ENCODE data around the gene FASTK. TPM values are rescaled to one million over a fixed set of nuclear protein-coding genes. Genes with fewer than 3 reads are reported as not detected.

The FASTK gene
- total and polyA plus RNA-seq, 5 donors from 2014 or later: 39.5 to 92.4 (median 49.2) TPM

DNA sequence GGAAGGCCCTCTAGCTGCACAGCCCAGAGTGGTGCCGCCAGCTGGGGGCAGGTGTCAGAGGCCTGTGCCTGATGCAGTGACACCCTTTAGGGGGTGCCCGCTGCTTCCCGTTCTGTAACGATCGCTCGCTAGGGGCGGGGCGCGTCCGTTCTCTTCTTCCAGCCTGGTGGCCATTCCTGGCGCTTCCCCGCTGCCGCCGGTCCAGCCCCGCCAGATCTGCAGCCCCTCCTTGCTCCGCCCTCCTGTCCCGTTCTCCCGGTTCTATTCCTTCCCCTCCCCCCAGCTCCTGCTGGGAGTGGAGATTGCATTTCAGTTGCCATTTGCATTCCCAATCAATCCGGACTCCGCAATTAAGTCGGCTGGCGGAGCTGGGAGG, 44.8 kb upstream of the FASTK start:
- Histone ChIP-seq H3K9me3 (ENCODE audit: control insufficient read depth in 2 of 2, low read length in 2 of 2) (no peaks in the 10 kb centered on the region), H3K4me1 (ENCODE audit: control insufficient read depth, insufficient read depth, low read length, poor library complexity, severe bottlenecking) (no peaks in the 10 kb centered on the region), H3K27me3 (ENCODE audit: control insufficient read depth, insufficient read depth, low read length) (no peaks in the 10 kb centered on the region), H3K36me3 (ENCODE audit: control insufficient read depth, insufficient read depth, low read length) (peaks cover 4% of the 10 kb centered on the region), H3K27ac (ENCODE audit: insufficient read depth, low read length, poor library complexity, severe bottlenecking) (no peak overlapping the region), H3K4me3 (ENCODE audit: low read depth, low read length) (no peak overlapping the region)
- H3K27me3 Mint-ChIP-seq: peaks cover 7% of the 10 kb centered on the region
- no peaks in the 10 kb centered on the region for H3K9me3 Mint-ChIP-seq
- H3K36me3 Mint-ChIP-seq: peaks cover 12% of the 10 kb centered on the region
- H3K4me3 Mint-ChIP-seq: no peak overlapping the region
- H3K4me1 Mint-ChIP-seq: peaks cover 0 to 7% (median 6%) of the 10 kb centered on the region in 4 donors
- peak overlapping the region in 1 of 3 donors; percentile 93 for H3K27ac Mint-ChIP-seq
- DNase-seq (no peak), ATAC-seq (ENCODE audit: low read depth in 2 of 2) (no peak)

- no peaks in the 10 kb centered on the region for H3K27me3 ChIP-seq (ENCODE audit: control insufficient read depth, insufficient read depth, low read length)
- Mint-ChIP-seq H3K4me1 (peaks cover 0 to 7% (median 6%) of the 10 kb centered on the region in 4 donors), H3K9me3 (no peaks in the 10 kb centered on the region), H3K4me3 (no peak overlapping the region), H3K36me3 (peaks cover 14% of the 10 kb centered on the region), H3K27me3 (peaks cover 7% of the 10 kb centered on the region), H3K27ac (no peak overlapping the region)
- H3K4me1 ChIP-seq (ENCODE audit: control insufficient read depth, insufficient read depth, low read length, poor library complexity, severe bottlenecking): no peaks in the 10 kb centered on the region
- ATAC-seq (ENCODE audit: low read depth in 2 of 2) (no peak), DNase-seq (no peak)
- no peaks in the 10 kb centered on the region for H3K9me3 ChIP-seq (ENCODE audit: control insufficient read depth in 2 of 2, low read length in 2 of 2)
- no peak overlapping the region for H3K27ac ChIP-seq (ENCODE audit: insufficient read depth, low read length, poor library complexity, severe bottlenecking)
- H3K36me3 ChIP-seq (ENCODE audit: control insufficient read depth, insufficient read depth, low read length): peaks cover 4% of the 10 kb centered on the region
- H3K4me3 ChIP-seq (ENCODE audit: low read depth, low read length): no peak overlapping the region
Measured at GRCh38 chr7:151124899-151125399, 44.3 kb upstream of the FASTK start.

- Mint-ChIP-seq H3K9me3 (no peaks in the 10 kb centered on the region), H3K27me3 (peaks cover 8% of the 10 kb centered on the region), H3K27ac (no peak overlapping the region), H3K4me1 (peaks cover 0 to 7% (median 6%) of the 10 kb centered on the region in 4 donors), H3K4me3 (no peak overlapping the region), H3K36me3 (peaks cover 14% of the 10 kb centered on the region)
- H3K9me3 ChIP-seq (ENCODE audit: control insufficient read depth in 2 of 2, low read length in 2 of 2): no peaks in the 10 kb centered on the region
- H3K27me3 ChIP-seq (ENCODE audit: control insufficient read depth, insufficient read depth, low read length): no peaks in the 10 kb centered on the region
- H3K36me3 ChIP-seq (ENCODE audit: control insufficient read depth, insufficient read depth, low read length): peaks cover 4% of the 10 kb centered on the region
- no peak overlapping the region for H3K27ac ChIP-seq (ENCODE audit: insufficient read depth, low read length, poor library complexity, severe bottlenecking)
- H3K4me3 ChIP-seq (ENCODE audit: low read depth, low read length): no peak overlapping the region
- H3K4me1 ChIP-seq (ENCODE audit: control insufficient read depth, insufficient read depth, low read length, poor library complexity, severe bottlenecking): no peaks in the 10 kb centered on the region
- DNase-seq (no peak), ATAC-seq (ENCODE audit: low read depth in 2 of 2) (no peak)
Measured at GRCh38 chr7:151124481-151124880, 43.9 kb upstream of the FASTK start.

- Mint-ChIP-seq H3K27ac (peak overlapping the region in 1 of 3 donors; percentile 62), H3K4me1 (peaks cover 0 to 7% (median 7%) of the 10 kb centered on the region in 4 donors)
- ATAC-seq (ENCODE audit: low read depth in 2 of 2): peak; percentile 89 to 91
Measured at GRCh38 chr7:151123822-151124464, 43.3 kb upstream of the FASTK start.

GRCh38 chr7:151123158-151123821, 42.7 kb upstream of the FASTK start:
- H3K27ac Mint-ChIP-seq: peak overlapping the region in 1 of 3 donors; percentile 62
- H3K4me1 Mint-ChIP-seq: peaks cover 0 to 10% (median 7%) of the 10 kb centered on the region in 4 donors
- Histone ChIP-seq H3K36me3 (ENCODE audit: control insufficient read depth, insufficient read depth, low read length) (peaks cover 3% of the 10 kb centered on the region), H3K4me3 (ENCODE audit: low read depth, low read length) (no peak overlapping the region), H3K4me1 (ENCODE audit: control insufficient read depth, insufficient read depth, low read length, poor library complexity, severe bottlenecking) (no peaks in the 10 kb centered on the region), H3K27me3 (ENCODE audit: control insufficient read depth, insufficient read depth, low read length) (no peaks in the 10 kb centered on the region), H3K27ac (ENCODE audit: insufficient read depth, low read length, poor library complexity, severe bottlenecking) (no peak overlapping the region), H3K9me3 (ENCODE audit: control insufficient read depth in 2 of 2, low read length in 2 of 2) (no peaks in the 10 kb centered on the region)
- H3K27me3 Mint-ChIP-seq: peaks cover 16% of the 10 kb centered on the region
- no peaks in the 10 kb centered on the region for H3K9me3 Mint-ChIP-seq
- no peak overlapping the region for H3K4me3 Mint-ChIP-seq
- no peak for ATAC-seq (ENCODE audit: low read depth in 2 of 2)
- DNase-seq: no peak
- peaks cover 14% of the 10 kb centered on the region for H3K36me3 Mint-ChIP-seq

More at GRCh38 chr7:151123822-151124464, 43.3 kb upstream of the FASTK start:
- Mint-ChIP-seq H3K4me3 (no peak overlapping the region), H3K36me3 (peaks cover 14% of the 10 kb centered on the region), H3K9me3 (no peaks in the 10 kb centered on the region), H3K27me3 (peaks cover 14% of the 10 kb centered on the region)
- Histone ChIP-seq H3K4me3 (ENCODE audit: low read depth, low read length) (no peak overlapping the region), H3K9me3 (ENCODE audit: control insufficient read depth in 2 of 2, low read length in 2 of 2) (no peaks in the 10 kb centered on the region), H3K36me3 (ENCODE audit: control insufficient read depth, insufficient read depth, low read length) (peaks cover 4% of the 10 kb centered on the region), H3K27ac (ENCODE audit: insufficient read depth, low read length, poor library complexity, severe bottlenecking) (no peak overlapping the region), H3K27me3 (ENCODE audit: control insufficient read depth, insufficient read depth, low read length) (no peaks in the 10 kb centered on the region), H3K4me1 (ENCODE audit: control insufficient read depth, insufficient read depth, low read length, poor library complexity, severe bottlenecking) (no peaks in the 10 kb centered on the region)
- DNase-seq: peak; percentile 69 to 81 (median 77)

DNA sequence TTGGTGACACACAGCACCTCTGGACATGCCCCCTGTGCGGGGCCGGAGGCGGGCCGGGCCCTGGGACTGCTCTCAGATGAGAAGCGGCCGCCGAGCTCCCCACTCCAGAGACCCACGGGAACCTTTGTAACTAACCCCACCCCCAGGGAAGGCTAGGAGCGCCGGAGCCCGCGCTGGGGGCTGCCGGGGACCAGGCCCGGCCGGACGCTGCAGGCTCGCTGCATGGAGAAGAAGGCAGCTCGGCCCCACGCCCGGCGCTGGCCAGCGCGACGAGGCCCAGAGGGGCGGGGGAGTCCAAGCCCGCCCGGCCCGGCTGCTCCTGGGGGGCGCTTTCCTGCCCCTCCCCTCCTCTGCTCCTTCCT, 42.2 kb upstream of the FASTK start:
- Histone ChIP-seq H3K27me3 (ENCODE audit: control insufficient read depth, insufficient read depth, low read length) (no peaks in the 10 kb centered on the region), H3K27ac (ENCODE audit: insufficient read depth, low read length, poor library complexity, severe bottlenecking) (no peak overlapping the region), H3K9me3 (ENCODE audit: control insufficient read depth in 2 of 2, low read length in 2 of 2) (no peaks in the 10 kb centered on the region), H3K4me1 (ENCODE audit: control insufficient read depth, insufficient read depth, low read length, poor library complexity, severe bottlenecking) (no peaks in the 10 kb centered on the region), H3K4me3 (ENCODE audit: low read depth, low read length) (no peak overlapping the region), H3K36me3 (ENCODE audit: control insufficient read depth, insufficient read depth, low read length) (no peaks in the 10 kb centered on the region)
- H3K4me3 Mint-ChIP-seq: no peak overlapping the region
- peaks cover 0 to 12% (median 7%) of the 10 kb centered on the region in 4 donors for H3K4me1 Mint-ChIP-seq
- H3K9me3 Mint-ChIP-seq: no peaks in the 10 kb centered on the region
- peaks cover 16% of the 10 kb centered on the region for H3K27me3 Mint-ChIP-seq
- ATAC-seq (ENCODE audit: low read depth in 2 of 2) (no peak), DNase-seq (no peak)
- no peak overlapping the region for H3K27ac Mint-ChIP-seq
- peaks cover 14% of the 10 kb centered on the region for H3K36me3 Mint-ChIP-seq

- Mint-ChIP-seq H3K4me3 (no peak overlapping the region), H3K4me1 (peaks cover 0 to 16% (median 7%) of the 10 kb centered on the region in 4 donors), H3K9me3 (no peaks in the 10 kb centered on the region), H3K27ac (no peak overlapping the region), H3K36me3 (peaks cover 14% of the 10 kb centered on the region), H3K27me3 (peaks cover 16% of the 10 kb centered on the region)
- H3K27me3 ChIP-seq (ENCODE audit: control insufficient read depth, insufficient read depth, low read length): no peaks in the 10 kb centered on the region
- no peaks in the 10 kb centered on the region for H3K4me1 ChIP-seq (ENCODE audit: control insufficient read depth, insufficient read depth, low read length, poor library complexity, severe bottlenecking)
- ATAC-seq (ENCODE audit: low read depth in 2 of 2) (no peak), DNase-seq (no peak)
- H3K36me3 ChIP-seq (ENCODE audit: control insufficient read depth, insufficient read depth, low read length): no peaks in the 10 kb centered on the region
- H3K9me3 ChIP-seq (ENCODE audit: control insufficient read depth in 2 of 2, low read length in 2 of 2): no peaks in the 10 kb centered on the region
- H3K27ac ChIP-seq (ENCODE audit: insufficient read depth, low read length, poor library complexity, severe bottlenecking): no peak overlapping the region
- no peak overlapping the region for H3K4me3 ChIP-seq (ENCODE audit: low read depth, low read length)
Measured at GRCh38 chr7:151122276-151122675, 41.7 kb upstream of the FASTK start.
